HUDEP-2 (cell line): Measurements from ENCODE around the gene SLC26A1.
"Not testable (repeated sequence)": the region's sequence is repeated elsewhere in the genome, so short reads cannot be mapped to it uniquely, and the experiment has no call there.

ENCODE experiments used
- DNase-seq, 76 experiments: peaks; one replicate each; lab custom pipeline; 2025; ENCODE audit not compliant: unreplicated experiment in 76 of 76; lab: John Stamatoyannopoulos, UW

SLC26A1 gene

DNA sequence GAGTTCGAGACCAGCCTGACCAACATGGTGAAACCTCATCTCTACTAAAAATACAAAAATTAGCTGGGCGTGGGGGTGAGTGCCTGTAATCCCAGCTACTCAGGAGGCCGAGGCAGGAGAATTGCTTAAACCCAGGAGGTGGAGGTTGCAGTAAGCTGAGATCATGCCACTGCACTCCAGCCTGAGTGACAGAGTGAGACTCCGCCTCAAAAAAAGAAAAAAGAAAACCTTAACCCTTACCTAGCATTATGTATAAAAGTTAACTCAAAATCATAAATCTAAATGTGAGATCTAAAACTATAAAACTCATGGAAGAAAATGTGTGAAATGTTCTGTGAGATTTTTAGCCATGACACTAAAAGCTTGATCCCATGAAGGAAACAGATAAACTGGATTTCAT lies 53.7 kb downstream of the SLC26A1 start:
- DNase-seq: not testable (repeated sequence)
